ENCODE data around the gene CHN1. TPM values are rescaled to one million over a fixed set of nuclear protein-coding genes. Genes with fewer than 3 reads are reported as not detected.
A peak's percentile ranks its signal among the peaks of the same experiment; 100 is the strongest.

Gene CHN1
- polyA plus RNA-seq, 1 of the 3 experiments (the other 2 are of a cell fraction): 31.6 TPM

- no peak for DNase-seq
- WGBS (ENCODE audit: low lambda C conversion rate): 83% methylated on average over 2 of the region's 2 CpGs
- no peaks in the 10 kb centered on the region for H4K20me1 ChIP-seq (ENCODE audit: insufficient read depth)
- H3K9me3 ChIP-seq: no peaks in the 10 kb centered on the region
- H3K4me3 ChIP-seq (ENCODE audit: low read depth in 2 of 2, low read length in 1 of 2): no peak overlapping the region
- peak overlapping the region; percentile 49 for H3K4me2 ChIP-seq
- ChIA-PET POLR2A (no interaction called here), CTCF (no interaction called here)
- H2AFZ ChIP-seq (ENCODE audit: low read depth): no peak overlapping the region
- H3K9ac ChIP-seq: no peak overlapping the region
- H3K27ac ChIP-seq (ENCODE audit: low read depth in 2 of 2, low read length in 1 of 2): peak overlapping the region in 1 of 2 experiments; percentile 65; a peak in 1 of 4 replicates
- H3K4me1 ChIP-seq (ENCODE audit: control insufficient read depth in 1 of 2, insufficient read depth in 2 of 2, low read depth in 1 of 2, low read length in 1 of 2): peaks cover 16 to 36% of the 10 kb centered on the region in 2 experiments
- H3K27me3 ChIP-seq (ENCODE audit: insufficient read depth): no peaks in the 10 kb centered on the region
- H3F3A ChIP-seq (replicated peaks; ENCODE audit: insufficient read depth): peaks cover 11% of the 10 kb centered on the region
- H3K9me2 ChIP-seq: no peaks in the 10 kb centered on the region
- H3K36me3 ChIP-seq (replicated peaks in 1 of 2; ENCODE audit: control insufficient read depth in 1 of 2, insufficient read depth in 2 of 2, low read length in 1 of 2): no peaks in the 10 kb centered on the region
- H3K79me2 ChIP-seq (ENCODE audit: insufficient read depth): peaks cover 46% of the 10 kb centered on the region; the same call in 1 of the 2 replicates
- TF ChIP-seq NFIC (IDR thresholded peaks at IDR 0.05; ENCODE audit: borderline replicate concordance) (no peak), RXRA (IDR thresholded peaks at IDR 0.05; ENCODE audit: borderline replicate concordance, low read depth) (no peak), JUND (IDR thresholded peaks at IDR 0.05) (no peak), MEF2A (IDR thresholded peaks at IDR 0.05; ENCODE audit: borderline replicate concordance, low read depth) (no peak), FOSL2 (IDR thresholded peaks at IDR 0.05; ENCODE audit: borderline replicate concordance, low read depth) (no peak), USF1 (IDR thresholded peaks at IDR 0.05; ENCODE audit: borderline replicate concordance, low read depth) (no peak), GABPA (IDR thresholded peaks at IDR 0.05; ENCODE audit: low read depth) (no peak), POLR2AphosphoS5 (IDR thresholded peaks at IDR 0.05; ENCODE audit: low read depth, low read length) (no peak)
- TF ChIP-seq, protein P1, sequence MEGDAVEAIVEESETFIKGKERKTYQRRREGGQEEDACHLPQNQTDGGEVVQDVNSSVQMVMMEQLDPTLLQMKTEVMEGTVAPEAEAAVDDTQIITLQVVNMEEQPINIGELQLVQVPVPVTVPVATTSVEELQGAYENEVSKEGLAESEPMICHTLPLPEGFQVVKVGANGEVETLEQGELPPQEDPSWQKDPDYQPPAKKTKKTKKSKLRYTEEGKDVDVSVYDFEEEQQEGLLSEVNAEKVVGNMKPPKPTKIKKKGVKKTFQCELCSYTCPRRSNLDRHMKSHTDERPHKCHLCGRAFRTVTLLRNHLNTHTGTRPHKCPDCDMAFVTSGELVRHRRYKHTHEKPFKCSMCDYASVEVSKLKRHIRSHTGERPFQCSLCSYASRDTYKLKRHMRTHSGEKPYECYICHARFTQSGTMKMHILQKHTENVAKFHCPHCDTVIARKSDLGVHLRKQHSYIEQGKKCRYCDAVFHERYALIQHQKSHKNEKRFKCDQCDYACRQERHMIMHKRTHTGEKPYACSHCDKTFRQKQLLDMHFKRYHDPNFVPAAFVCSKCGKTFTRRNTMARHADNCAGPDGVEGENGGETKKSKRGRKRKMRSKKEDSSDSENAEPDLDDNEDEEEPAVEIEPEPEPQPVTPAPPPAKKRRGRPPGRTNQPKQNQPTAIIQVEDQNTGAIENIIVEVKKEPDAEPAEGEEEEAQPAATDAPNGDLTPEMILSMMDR (IDR thresholded peaks at IDR 0.05): no peak
Observed at GRCh38 chr2:174841350-174841749, 163.8 kb downstream of the CHN1 start.

GRCh38 chr2:174840436-174840835 is 164.7 kb downstream of the CHN1 start:
- ChIA-PET CTCF (no interaction called here), POLR2A (interaction anchor here (0.6 kb wide), 1 partner anchor 23 kb away, joined by 4 read pairs; no protein-coding TSS in a partner anchor)
- no peaks in the 10 kb centered on the region for H3K9me2 ChIP-seq
- H3K9me3 ChIP-seq: no peaks in the 10 kb centered on the region
- peak overlapping the region; percentile 49 for H3K4me2 ChIP-seq
- no peaks in the 10 kb centered on the region for H3K36me3 ChIP-seq (replicated peaks in 1 of 2; ENCODE audit: control insufficient read depth in 1 of 2, insufficient read depth in 2 of 2, low read length in 1 of 2)
- H2AFZ ChIP-seq (ENCODE audit: low read depth): peak overlapping the region; percentile 36; the same call in 1 of the 2 replicates
- H4K20me1 ChIP-seq (ENCODE audit: insufficient read depth): no peaks in the 10 kb centered on the region
- no peak for DNase-seq
- peaks cover 13% of the 10 kb centered on the region for H3F3A ChIP-seq (replicated peaks; ENCODE audit: insufficient read depth)
- peak overlapping the region; percentile 16 to 65; a peak in 3 of 4 replicates for H3K27ac ChIP-seq (ENCODE audit: low read depth in 2 of 2, low read length in 1 of 2)
- WGBS (ENCODE audit: low lambda C conversion rate): 24% methylated on average over 3 of the region's 3 CpGs
- peak overlapping the region; percentile 33; the same call in 1 of the 2 replicates for H3K9ac ChIP-seq
- peaks cover 41% of the 10 kb centered on the region; the same call in 1 of the 2 replicates for H3K79me2 ChIP-seq (ENCODE audit: insufficient read depth)
- H3K4me3 ChIP-seq (ENCODE audit: low read depth in 2 of 2, low read length in 1 of 2): no peak overlapping the region
- H3K27me3 ChIP-seq (ENCODE audit: insufficient read depth): no peaks in the 10 kb centered on the region
- H3K4me1 ChIP-seq (ENCODE audit: control insufficient read depth in 1 of 2, insufficient read depth in 2 of 2, low read depth in 1 of 2, low read length in 1 of 2): peaks cover 16 to 29% of the 10 kb centered on the region in 2 experiments
- TF ChIP-seq TAF1 (IDR thresholded peaks at IDR 0.05; ENCODE audit: borderline replicate concordance, low read depth, low read length) (no peak), SMC3 (IDR thresholded peaks at IDR 0.05; ENCODE audit: low read depth, low read length) (no peak), JUND (IDR thresholded peaks at IDR 0.05) (peak; percentile 42), GABPA (IDR thresholded peaks at IDR 0.05; ENCODE audit: low read depth) (no peak), ELF1 (IDR thresholded peaks at IDR 0.05) (no peak), NRF1 (IDR thresholded peaks at IDR 0.05; ENCODE audit: low read depth, low read length) (no peak), ZBTB33 (IDR thresholded peaks at IDR 0.05; ENCODE audit: borderline replicate concordance, low read depth) (no peak), EP300 (IDR thresholded peaks at IDR 0.05; ENCODE audit: borderline replicate concordance in 1 of 2, low read depth in 1 of 2, low read length in 1 of 2) (no peak), RFX5 (IDR thresholded peaks at IDR 0.05; ENCODE audit: low read length) (no peak), SIN3A (IDR thresholded peaks at IDR 0.05; ENCODE audit: borderline replicate concordance, low read depth, low read length) (no peak), FOXM1 (IDR thresholded peaks at IDR 0.05; ENCODE audit: low read depth) (no peak), NFIC (IDR thresholded peaks at IDR 0.05; ENCODE audit: borderline replicate concordance) (no peak), RAD21 (IDR thresholded peaks at IDR 0.05; ENCODE audit: low read length) (no peak), MEF2A (IDR thresholded peaks at IDR 0.05; ENCODE audit: borderline replicate concordance, low read depth) (no peak), FOSL2 (IDR thresholded peaks at IDR 0.05; ENCODE audit: borderline replicate concordance, low read depth) (peak; percentile 29; the same call in 1 of the 2 replicates)
- TF ChIP-seq, protein P2, sequence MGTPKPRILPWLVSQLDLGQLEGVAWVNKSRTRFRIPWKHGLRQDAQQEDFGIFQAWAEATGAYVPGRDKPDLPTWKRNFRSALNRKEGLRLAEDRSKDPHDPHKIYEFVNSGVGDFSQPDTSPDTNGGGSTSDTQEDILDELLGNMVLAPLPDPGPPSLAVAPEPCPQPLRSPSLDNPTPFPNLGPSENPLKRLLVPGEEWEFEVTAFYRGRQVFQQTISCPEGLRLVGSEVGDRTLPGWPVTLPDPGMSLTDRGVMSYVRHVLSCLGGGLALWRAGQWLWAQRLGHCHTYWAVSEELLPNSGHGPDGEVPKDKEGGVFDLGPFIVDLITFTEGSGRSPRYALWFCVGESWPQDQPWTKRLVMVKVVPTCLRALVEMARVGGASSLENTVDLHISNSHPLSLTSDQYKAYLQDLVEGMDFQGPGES (IDR thresholded peaks at IDR 0.05; ENCODE audit: low read depth, low read length): no peak
- TF ChIP-seq, protein P3, sequence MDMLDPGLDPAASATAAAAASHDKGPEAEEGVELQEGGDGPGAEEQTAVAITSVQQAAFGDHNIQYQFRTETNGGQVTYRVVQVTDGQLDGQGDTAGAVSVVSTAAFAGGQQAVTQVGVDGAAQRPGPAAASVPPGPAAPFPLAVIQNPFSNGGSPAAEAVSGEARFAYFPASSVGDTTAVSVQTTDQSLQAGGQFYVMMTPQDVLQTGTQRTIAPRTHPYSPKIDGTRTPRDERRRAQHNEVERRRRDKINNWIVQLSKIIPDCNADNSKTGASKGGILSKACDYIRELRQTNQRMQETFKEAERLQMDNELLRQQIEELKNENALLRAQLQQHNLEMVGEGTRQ (IDR thresholded peaks at IDR 0.05; ENCODE audit: borderline replicate concordance, low read depth, low read length): no peak
